Endothelial cell of umbilical vein (primary cell): ENCODE results near the gene GRID1. TPM values are rescaled to one million over a fixed set of nuclear protein-coding genes. Genes with fewer than 3 reads are reported as not detected.

Experiments
- BruUV-seq: library from RNA; stranded (reverse); fragments of 400-500 nt; replicated peaks from 2 replicates; lab custom pipeline; 2021; lab: Mats Ljungman, UMichigan
- CTCF ChIA-PET: fragments of 300-600, 350-600 bp; sonication (Branson Sonifier 250); formaldehyde crosslinking; loops from one replicate; lab custom pipeline; 2021; ENCODE audit warnings: antibody characterized with exemption, inconsistent platforms; lab: Charles Lee
- POLR2A ChIA-PET: fragments of 300-600, 350-600 bp; sonication (Branson Sonifier 250); formaldehyde crosslinking; loops from one replicate; lab custom pipeline; 2021; ENCODE audit warnings: antibody characterized with exemption, inconsistent platforms; lab: Charles Lee
- DNase-seq: peaks from one replicate; pipeline ENCODE4 v3.0.0-alpha.2; 2011; ENCODE audit warnings: low read depth, low spot score
- FAIRE-seq: peaks from 2 replicates; lab custom pipeline; 2011; peaks lifted over from hg19 to GRCh38; lab: Jason Lieb, UNC
- H2AFZ ChIP-seq: 2 replicates; pipeline ENCODE4 v1.6.0; 2012; ENCODE audit warnings: low read depth, low read length, control low read depth, inconsistent platforms
- H3K27ac ChIP-seq: 2 replicates; pipeline ENCODE4 v1.5.1; 2011; ENCODE audit warnings: low read depth, mild to moderate bottlenecking, control low read depth, low read length, moderate library complexity; ENCODE audit not compliant: insufficient read depth
- H3K27me3 ChIP-seq, 2 experiments: 2 replicates each; pipeline versions ENCODE4 v1.6.0 to v1.6.1; 2011; ENCODE audit warnings: low read length in 2 of 2, mixed read lengths in 1 of 2; ENCODE audit not compliant: control insufficient read depth in 2 of 2, insufficient read depth in 2 of 2
- H3K36me3 ChIP-seq, 2 experiments: 2 replicates in 1 of 2; 3 replicates in 1 of 2; pipeline ENCODE4 v1.5.1; 2011; ENCODE audit warnings: low read length in 2 of 2, mild to moderate bottlenecking in 1 of 2, moderate library complexity in 1 of 2; ENCODE audit not compliant: control insufficient read depth in 2 of 2, insufficient read depth in 2 of 2; ENCODE audit errors: extremely low read depth in 1 of 2
- H3K4me1 ChIP-seq: 3 replicates; pipeline ENCODE4 v1.5.1; 2011; ENCODE audit warnings: mild to moderate bottlenecking, low read length; ENCODE audit not compliant: control insufficient read depth, insufficient read depth; ENCODE audit errors: extremely low read depth
- H3K4me2 ChIP-seq: 2 replicates; pipeline ENCODE4 v1.6.1; 2011; ENCODE audit warnings: low read length, control low read depth, mixed read lengths; ENCODE audit not compliant: insufficient read depth
- H3K4me3 ChIP-seq, 3 experiments: fragments of 200-600 bp in 1 of 3; sonication (generic), shearing (Covaris generic) in 1 of 3; replicated peaks in 1 of 3; 2 replicates each; pipeline ENCODE4 v1.5.1; 2011 to 2016; ENCODE audit warnings: control low read depth in 3 of 3, low read length in 3 of 3, mild to moderate bottlenecking in 2 of 3, inconsistent platforms in 1 of 3, low read depth in 1 of 3, moderate library complexity in 1 of 3; ENCODE audit not compliant: insufficient read depth in 1 of 3
- H3K79me2 ChIP-seq: 2 replicates; pipeline ENCODE4 v1.6.0; 2012; ENCODE audit warnings: low read length, inconsistent platforms; ENCODE audit not compliant: control insufficient read depth, insufficient read depth
- H3K9ac ChIP-seq: replicated peaks from 2 replicates; pipeline ENCODE3; 2011; ENCODE audit warnings: low read length, control low read depth; ENCODE audit not compliant: insufficient read depth; ENCODE audit errors: extremely low read depth
- H3K9me1 ChIP-seq: replicated peaks from 3 replicates; pipeline ENCODE4 v1.6.0; 2011; ENCODE audit warnings: mild to moderate bottlenecking, low read length; ENCODE audit not compliant: control insufficient read depth, insufficient read depth; ENCODE audit errors: extremely low read depth
- H3K9me3 ChIP-seq: replicated peaks from 2 replicates; pipeline ENCODE4 v1.5.1; 2012; ENCODE audit warnings: low read length, inconsistent platforms; ENCODE audit not compliant: control insufficient read depth, insufficient read depth
- H4K20me1 ChIP-seq: replicated peaks from 2 replicates; pipeline ENCODE3; 2011; ENCODE audit warnings: mild to moderate bottlenecking, low read length; ENCODE audit not compliant: control insufficient read depth, insufficient read depth; ENCODE audit errors: extremely low read depth
- CTCF ChIP-seq, 2 donors: IDR thresholded peaks; 1 replicate in 1 of 2; 2 replicates in 1 of 2; pipeline ENCODE4 v1.5.1; 2011; ENCODE audit warnings: low read length in 2 of 2, mild to moderate bottlenecking in 2 of 2, moderate library complexity in 2 of 2, control low read depth in 1 of 2, inconsistent platforms in 1 of 2, low read depth in 1 of 2; ENCODE audit not compliant: insufficient read depth in 1 of 2; ENCODE audit errors: extremely low read depth in 1 of 2
- EZH2 ChIP-seq: IDR thresholded peaks from 2 replicates; pipeline ENCODE4 v1.6.1; 2012; ENCODE audit warnings: borderline replicate concordance, low read depth, mild to moderate bottlenecking, moderate library complexity, low read length, inconsistent platforms; ENCODE audit not compliant: severe bottlenecking
- FOS ChIP-seq: IDR thresholded peaks from 2 replicates; pipeline ENCODE4 v1.6.1; 2011; ENCODE audit warnings: mild to moderate bottlenecking, low read length, moderate library complexity, borderline replicate concordance; ENCODE audit not compliant: insufficient read depth
- GATA2 ChIP-seq: IDR thresholded peaks from 2 replicates; pipeline ENCODE4 v1.7.0; 2011; ENCODE audit warnings: low read depth, mild to moderate bottlenecking, moderate library complexity, mixed read lengths, low read length; ENCODE audit not compliant: insufficient read length, insufficient read depth
- JUN ChIP-seq: IDR thresholded peaks from 2 replicates; pipeline ENCODE4 v1.6.1; 2011; ENCODE audit warnings: borderline replicate concordance, low read depth; ENCODE audit not compliant: insufficient read length, insufficient read depth
- MAX ChIP-seq: IDR thresholded peaks from 2 replicates; pipeline ENCODE4 v1.6.1; 2011; ENCODE audit not compliant: insufficient read depth, insufficient read length
- MYC ChIP-seq: IDR thresholded peaks from one replicate; pipeline ENCODE4 v1.6.1; 2011; ENCODE audit warnings: mild to moderate bottlenecking, low read depth, low read length
- POLR2A ChIP-seq: IDR thresholded peaks from 2 replicates; pipeline ENCODE4 v1.6.1; 2012; ENCODE audit warnings: low read depth, mild to moderate bottlenecking, control low read depth, low read length
- POLR2AphosphoS5 ChIP-seq: IDR thresholded peaks from 2 replicates; pipeline ENCODE4 v1.6.1; 2012; ENCODE audit warnings: low read depth, mild to moderate bottlenecking, control low read depth, low read length, moderate library complexity; ENCODE audit not compliant: insufficient read depth
- dilution Hi-C: fragments of 300-500 bp; cut with MboI; formaldehyde crosslinking; loops from one replicate; pipeline ENCODE4 v1.15.0; 2019; ENCODE audit warnings: low sequenced_read_pairs; ENCODE audit not compliant: extremely low pct_ligation_motif_present
- intact Hi-C: fragments of 100-400 bp; cut with micrococcal nuclease; formaldehyde crosslinking; loops from one replicate; pipeline ENCODE4 v1.10.0; 2022
- polyA plus RNA-seq, 4 experiments: library from polyadenylated mRNA; depleted of rRNA in 3 of 4; stranded (reverse) in 3 of 4; unstranded in 1 of 4; fragments of >200 nt; gene quantifications; 2 replicates each; pipeline versions ENCODE4 v1.2.1 to v1.2.3, GENCODE V29; 2011 to 2012; ENCODE audit warnings: missing spikeins in 1 of 4
- total RNA-seq: library from RNA; stranded (reverse); gene quantifications from 2 replicates; pipeline ENCODE4 v1.2.3, GENCODE V29; 2021

GRID1 gene
- total and polyA plus RNA-seq, 2 donors (not counting 3 experiments of a cell fraction or from before 2014, with no cell fraction given) = not detected

- no peak overlapping the region for H3K27ac ChIP-seq
- intact Hi-C loops (no loop called here), dilution Hi-C loops (no loop called here)
- H3K9ac ChIP-seq = no peak overlapping the region
- no peaks in the 10 kb centered on the region for H3K36me3 ChIP-seq
- H3K4me1 ChIP-seq = no peaks in the 10 kb centered on the region
- DNase-seq = no peak
- FAIRE-seq = no peak
- H3K4me2 ChIP-seq = no peak overlapping the region
- no peaks in the 10 kb centered on the region for H4K20me1 ChIP-seq
- no peaks in the 10 kb centered on the region for H3K27me3 ChIP-seq
- H3K4me3 ChIP-seq = no peak overlapping the region
- no peaks in the 10 kb centered on the region for H3K9me1 ChIP-seq
- H2AFZ ChIP-seq = no peak overlapping the region
- ChIA-PET POLR2A (no interaction called here), CTCF (no interaction called here)
- BruUV-seq = no TSS peak
- no peak for TF ChIP-seq POLR2A
- TF ChIP-seq JUN = no peak
- TF ChIP-seq FOS = no peak
- TF ChIP-seq EZH2 = no peak
- TF ChIP-seq MYC = no peak
- TF ChIP-seq GATA2 = no peak
- no peak for TF ChIP-seq POLR2AphosphoS5
- TF ChIP-seq CTCF (IDR thresholded peaks at IDR 0.05; ENCODE audit: extremely low read depth in 1 of 2, insufficient read depth in 1 of 2, low read depth in 1 of 2, low read length in 2 of 2) = no peak
- TF ChIP-seq MAX = no peak
- no peaks in the 10 kb centered on the region for H3K79me2 ChIP-seq
- H3K9me3 ChIP-seq = no peaks in the 10 kb centered on the region
Measured at GRCh38 chr10:86083664-86084175, 282.9 kb downstream of the GRID1 start.
